ENCODE data around the gene NFIC.
"Not testable (repeated sequence)": the region's sequence is repeated elsewhere in the genome, so short reads cannot be mapped to it uniquely, and the experiment has no call there.

The NFIC gene

DNA sequence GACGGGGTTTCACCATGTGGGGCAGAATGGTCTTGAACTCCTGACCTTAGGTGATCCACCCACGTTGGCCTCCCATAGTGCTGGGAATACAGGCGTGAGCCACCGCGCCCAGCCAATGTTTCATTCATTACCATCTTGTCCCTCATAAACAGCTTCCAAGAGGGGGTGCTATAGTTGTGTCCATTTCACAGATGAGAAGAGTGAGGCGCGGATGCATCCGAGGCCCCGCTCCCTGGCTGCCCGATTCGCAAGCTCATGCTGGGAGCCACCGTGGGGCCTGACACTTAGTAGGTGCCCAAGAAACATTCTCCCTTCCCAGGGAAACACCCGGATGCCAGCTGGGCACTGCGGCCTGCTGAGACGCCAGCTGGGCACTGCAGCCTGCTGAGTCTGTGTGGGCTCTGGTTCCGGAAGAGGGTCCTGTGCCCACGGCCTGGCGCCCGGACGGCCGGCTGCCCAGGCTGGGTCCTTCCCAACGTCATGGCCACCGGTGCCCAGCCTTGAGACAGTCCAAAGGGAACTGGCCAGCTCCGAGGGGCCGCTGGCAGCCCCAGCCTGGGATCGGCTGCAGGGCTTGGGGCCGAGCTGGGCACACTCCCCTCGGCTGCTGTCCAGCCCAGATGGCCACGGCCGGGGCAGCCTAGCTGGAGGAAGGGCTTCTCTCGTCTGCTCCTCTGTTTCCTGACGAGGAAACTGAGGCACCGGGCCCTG lies 54.7 kb downstream of the NFIC start:
- DNase-seq (ENCODE audit: low read depth in 2 of 2): no peak

GRCh38 chr19:3421656-3422055 lies 55.3 kb downstream of the NFIC start:
- DNase-seq (ENCODE audit: low read depth in 2 of 2): not testable (repeated sequence)

- no peak for DNase-seq (ENCODE audit: low read depth in 2 of 2)
These were observed 56.9 kb downstream of the NFIC start for GRCh38 chr19:3423183-3423829.

DNA sequence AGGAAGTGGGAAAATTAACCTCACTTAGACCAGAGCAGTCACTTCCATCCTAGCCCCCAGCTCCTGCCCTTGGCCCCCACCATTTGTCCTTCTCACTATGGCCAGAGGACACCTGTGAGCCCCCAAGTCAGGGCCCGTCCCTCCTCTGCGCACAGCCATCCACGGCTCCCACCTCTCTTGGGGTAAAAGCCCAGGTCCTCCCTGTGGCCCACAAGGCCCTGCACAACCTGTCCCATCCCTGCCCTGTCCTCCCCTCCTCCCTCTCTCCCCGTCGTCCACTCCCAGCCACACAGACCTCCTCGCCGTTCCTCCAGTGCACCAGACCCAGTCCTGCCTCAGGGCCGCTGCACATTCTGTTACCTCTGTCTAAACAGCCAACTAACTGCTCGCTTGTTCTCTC lies 60.0 kb downstream of the NFIC start:
- no peak for DNase-seq (ENCODE audit: low read depth in 2 of 2)

DNA sequence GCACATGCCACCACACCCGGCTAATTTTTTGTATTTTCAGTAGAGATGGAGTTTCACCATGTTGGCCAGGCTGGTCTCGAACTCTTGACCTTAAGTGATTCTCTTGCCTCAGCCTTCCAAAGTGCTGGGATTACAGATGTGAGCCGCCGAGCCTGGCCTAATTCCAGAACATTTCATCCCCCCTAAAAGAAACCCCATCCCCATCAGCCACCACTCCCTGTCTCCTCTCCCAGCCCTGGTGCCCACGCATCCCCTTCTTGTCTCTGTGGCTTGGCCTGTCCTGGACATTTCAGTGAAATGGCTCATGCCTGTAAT lies 63.9 kb downstream of the NFIC start:
- DNase-seq (ENCODE audit: low read depth in 2 of 2): not testable (repeated sequence)

- DNase-seq (ENCODE audit: low read depth in 2 of 2): no peak
These were observed 65.5 kb downstream of the NFIC start for GRCh38 chr19:3431760-3432397.

- DNase-seq (ENCODE audit: low read depth in 2 of 2): no peak
These were observed 66.9 kb downstream of the NFIC start for GRCh38 chr19:3433313-3433712.

DNA sequence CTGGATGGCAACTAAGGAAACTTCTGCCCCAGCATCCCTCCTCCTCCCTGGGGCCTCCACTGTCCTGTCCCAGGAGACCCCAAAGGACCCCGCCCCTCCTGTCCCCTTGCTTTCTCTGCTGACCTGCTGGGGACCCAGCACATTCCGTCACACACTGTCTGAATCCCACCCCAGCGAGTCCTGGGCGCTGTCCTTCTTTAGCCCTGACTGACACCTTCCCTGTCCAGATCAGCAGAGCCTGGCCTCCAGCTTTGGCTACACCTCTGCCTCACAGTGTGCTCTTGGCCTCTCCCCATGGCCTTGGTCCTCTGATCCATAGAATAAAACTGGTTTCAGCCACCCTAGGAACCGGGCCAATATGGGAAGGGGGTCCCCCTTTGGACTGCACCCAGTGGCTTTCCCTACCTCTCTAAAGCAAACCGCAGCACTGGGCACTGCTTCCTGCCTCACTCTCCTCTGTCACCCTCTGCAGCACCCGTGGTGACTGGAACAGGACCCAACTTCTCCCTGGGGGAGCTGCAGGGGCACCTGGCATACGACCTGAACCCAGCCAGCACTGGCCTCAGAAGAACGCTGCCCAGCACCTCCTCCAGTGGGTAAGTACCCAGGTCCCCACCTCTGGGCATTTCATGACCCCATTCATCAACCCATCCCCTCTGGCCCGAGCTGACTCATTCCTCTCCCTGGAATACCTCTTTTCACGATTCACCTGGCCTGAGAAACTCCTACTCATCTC lies 67.6 kb downstream of the NFIC start:
- no peak for DNase-seq (ENCODE audit: low read depth in 2 of 2)

DNA sequence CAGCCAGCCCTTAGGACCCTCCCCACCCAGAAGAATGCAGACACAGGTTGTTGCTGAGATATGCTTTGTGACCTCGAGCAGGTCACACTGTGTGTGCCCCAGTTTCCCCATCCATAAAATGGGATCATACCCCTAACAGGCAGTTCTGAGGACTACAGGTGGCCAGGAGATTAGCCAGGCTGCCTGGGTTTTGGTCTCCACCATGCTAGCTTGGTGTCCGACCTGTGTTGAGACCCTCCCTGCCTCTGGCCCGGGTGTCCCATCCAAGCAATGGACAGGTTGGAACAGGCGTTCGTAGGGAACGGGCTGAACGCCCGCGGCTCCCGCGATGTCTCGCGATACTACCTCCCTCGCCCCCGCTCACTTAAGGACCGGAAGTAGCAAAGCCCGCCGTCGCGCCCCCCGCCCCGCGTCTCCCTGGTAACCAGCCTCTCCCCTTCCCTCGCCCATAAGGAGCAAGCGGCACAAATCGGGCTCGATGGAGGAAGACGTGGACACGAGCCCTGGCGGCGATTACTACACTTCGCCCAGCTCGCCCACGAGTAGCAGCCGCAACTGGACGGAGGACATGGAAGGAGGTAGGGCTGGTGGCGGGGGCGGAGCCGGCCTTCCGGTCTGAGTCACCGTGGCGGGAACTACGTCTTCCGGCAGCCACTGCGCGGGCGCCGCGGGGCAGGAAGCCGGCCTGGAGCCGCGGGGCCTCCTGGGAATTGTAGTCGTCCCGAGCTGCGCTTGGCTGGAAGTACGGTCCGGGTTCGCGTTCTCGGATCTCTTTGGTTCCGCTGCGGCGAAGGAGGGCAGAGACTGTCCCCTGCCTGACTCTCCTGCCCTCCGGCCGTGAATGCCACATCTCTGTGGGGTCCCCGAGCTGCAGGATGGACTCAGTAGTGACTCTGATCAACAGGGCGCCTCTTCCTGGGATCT lies 68.5 kb downstream of the NFIC start:
- peak; percentile 92 to 96 for DNase-seq (ENCODE audit: low read depth in 2 of 2)

- DNase-seq (ENCODE audit: low read depth in 2 of 2): peak; percentile 41 to 45
These were observed 73.7 kb downstream of the NFIC start for GRCh38 chr19:3440082-3440481.

- no peak for DNase-seq (ENCODE audit: low read depth in 2 of 2)
These were observed 75.0 kb downstream of the NFIC start for GRCh38 chr19:3441089-3441985.

DNA sequence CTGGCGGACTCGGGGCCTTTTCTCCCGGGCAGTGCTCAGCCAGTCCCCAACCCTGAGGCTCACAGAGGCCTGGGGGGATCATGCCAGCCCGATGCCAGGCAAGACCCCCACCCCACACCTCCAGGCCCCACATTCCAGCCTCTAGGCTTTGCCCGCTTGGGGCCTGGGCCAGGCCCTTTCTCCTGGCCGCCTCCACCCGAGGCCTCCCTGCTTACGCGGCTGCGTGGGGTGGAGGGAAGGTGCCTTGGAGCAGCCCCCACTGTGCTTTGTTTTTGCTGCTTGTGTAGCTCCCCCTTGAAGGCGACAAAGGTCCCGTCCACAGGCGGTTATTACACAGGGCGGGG lies 75.6 kb downstream of the NFIC start:
- DNase-seq (ENCODE audit: low read depth in 2 of 2): no peak

DNA sequence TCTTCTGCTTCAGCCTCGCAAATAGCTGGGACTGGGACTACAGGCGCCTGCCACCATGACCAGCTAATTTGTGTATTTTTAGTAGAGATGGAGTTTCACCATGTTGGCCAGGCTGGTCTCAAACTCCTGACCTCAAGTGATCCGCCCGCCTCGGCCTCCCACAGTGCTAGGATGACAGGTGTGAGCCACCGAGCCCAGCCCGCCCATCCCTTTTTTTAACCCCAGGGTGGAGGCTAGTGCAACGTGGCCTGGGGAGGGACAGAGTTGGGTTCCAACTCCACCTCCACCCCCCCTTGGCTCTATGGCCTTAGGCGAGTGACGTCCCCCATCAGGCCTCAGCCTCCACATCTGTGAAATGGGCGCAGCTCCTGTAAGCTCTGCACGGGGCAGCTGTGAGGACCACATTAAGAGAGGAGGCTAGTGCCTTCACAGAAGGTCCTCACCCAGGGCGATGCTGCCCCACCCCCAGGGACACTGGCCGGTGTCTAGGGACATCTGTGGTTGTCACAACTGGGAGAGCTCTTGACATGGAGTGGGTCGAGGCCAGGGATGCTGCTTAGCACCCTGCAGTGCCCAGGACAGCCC lies 76.2 kb downstream of the NFIC start:
- no peak for DNase-seq (ENCODE audit: low read depth in 2 of 2)

DNA sequence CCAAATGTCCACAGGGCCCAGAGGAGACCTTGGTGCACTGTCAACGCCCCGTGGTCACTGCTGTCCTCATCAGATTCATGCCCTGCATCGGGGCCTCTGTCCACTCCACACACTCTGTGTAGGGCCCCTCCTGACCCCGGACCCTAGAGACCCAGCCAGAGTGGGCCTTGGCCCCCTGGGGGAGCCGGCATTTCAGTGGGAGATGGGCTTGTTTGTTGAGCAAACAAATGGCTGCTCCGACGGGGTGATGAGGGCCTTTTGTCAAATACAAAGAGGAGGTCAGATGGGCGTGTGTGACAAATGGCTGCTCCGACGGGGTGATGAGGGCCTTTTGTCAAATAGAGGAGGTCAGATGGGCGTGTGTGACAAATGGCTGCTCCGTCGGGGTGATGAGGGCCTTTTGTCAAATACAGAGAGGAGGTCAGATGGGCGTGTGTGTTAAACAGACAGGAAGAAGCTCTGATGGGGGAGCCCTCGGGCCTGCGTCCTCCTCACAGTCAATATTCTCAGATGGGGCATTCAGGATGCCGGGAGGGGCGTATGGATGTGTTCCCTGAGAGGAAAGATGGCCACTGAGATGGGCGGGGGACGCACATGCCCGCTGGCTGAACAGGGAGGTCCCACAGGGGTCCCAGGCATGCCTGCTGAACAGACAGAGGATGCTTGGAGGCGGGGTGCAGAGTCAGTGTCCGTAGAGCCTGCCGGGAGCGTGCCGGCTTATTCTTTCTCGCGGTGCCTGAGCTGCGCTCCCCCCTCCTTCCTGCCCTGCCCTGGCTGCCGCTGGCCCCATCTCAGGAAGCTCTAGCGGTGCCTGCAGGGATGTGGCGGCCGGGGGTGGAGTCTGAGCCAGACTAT lies 77.7 kb downstream of the NFIC start:
- DNase-seq (ENCODE audit: low read depth in 2 of 2): no peak

GRCh38 chr19:3444695-3445234 lies 78.4 kb downstream of the NFIC start:
- DNase-seq (ENCODE audit: low read depth in 2 of 2): no peak

- not testable (repeated sequence) for DNase-seq (ENCODE audit: low read depth in 2 of 2)
These were observed 80.3 kb downstream of the NFIC start for GRCh38 chr19:3446657-3447056.

GRCh38 chr19:3448616-3449334 lies 82.4 kb downstream of the NFIC start:
- DNase-seq (ENCODE audit: low read depth in 2 of 2): no peak

DNA sequence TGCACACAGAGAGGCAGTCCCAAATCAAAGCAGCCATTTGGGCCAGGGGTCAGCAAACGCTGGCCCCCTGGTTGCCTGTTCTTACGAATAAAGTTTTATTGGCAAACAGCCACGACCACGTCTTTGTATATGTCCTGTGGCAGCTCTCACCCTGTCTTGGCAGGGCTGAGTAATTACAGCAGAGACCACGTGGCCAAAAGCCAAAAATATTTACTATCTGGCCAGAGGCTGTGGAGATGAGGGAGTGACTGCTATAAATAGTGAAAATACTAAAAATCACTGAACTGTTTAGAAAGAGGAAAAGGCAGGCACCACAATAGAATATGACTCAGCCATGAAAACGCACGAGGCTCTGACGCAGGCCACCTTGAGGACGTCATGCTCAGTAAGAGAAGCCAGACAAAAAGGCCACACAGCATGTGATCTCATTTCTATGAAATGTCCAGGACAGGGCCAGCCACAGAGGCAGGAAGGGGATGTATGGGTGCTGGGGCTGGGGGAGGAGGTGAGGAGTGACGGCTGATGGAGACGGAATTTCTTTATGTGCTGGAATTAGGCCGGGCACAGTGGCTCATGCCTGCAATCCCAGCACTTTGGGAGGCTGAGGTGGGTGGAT lies 84.5 kb downstream of the NFIC start:
- DNase-seq (ENCODE audit: low read depth in 2 of 2): no peak
